ENCODE measurements around the gene LINC00237. TPM values are rescaled to one million over a fixed set of nuclear protein-coding genes. Genes with fewer than 3 reads are reported as not detected.

The LINC00237 gene
- total and polyA plus RNA-seq, 11 donors = not detected

DNA sequence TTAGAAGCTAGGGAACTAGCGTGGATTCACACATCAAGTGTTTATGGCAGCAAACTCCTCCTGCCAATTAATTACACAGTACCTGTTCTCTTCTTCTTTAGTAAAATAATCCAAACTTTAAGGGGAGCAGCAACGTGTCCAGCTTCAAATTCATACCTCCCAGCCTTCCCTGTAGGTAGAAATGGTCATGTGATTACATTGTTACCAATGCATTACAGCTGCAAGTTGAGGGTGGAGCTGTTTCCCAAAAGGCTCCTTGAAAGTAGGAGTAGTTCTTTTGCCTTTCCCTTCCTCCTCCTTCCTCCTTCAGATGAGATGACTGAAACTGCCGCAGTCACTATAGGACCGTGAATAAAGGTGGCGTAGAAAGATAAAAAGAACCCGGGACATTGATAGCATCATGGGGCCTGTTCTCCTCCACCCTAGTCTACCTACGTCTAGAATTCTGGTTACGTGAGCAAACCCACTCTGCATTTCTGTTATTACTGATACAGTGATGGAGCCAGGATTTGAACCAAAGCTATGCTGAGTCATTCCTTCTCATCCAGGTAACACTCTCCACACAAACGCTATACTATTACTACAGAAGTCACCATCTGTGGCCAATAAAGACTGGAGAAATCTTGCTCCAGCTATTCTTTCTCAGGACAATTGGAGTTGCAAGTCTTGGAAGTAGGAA is 18.2 kb downstream of the LINC00237 start:
- 77 to 83% (median 79%) methylated on average over 9 of the region's 9 CpGs for WGBS, 4 donors
- Histone ChIP-seq H3K27ac (no peak overlapping the region), H3K9me3 (no peaks in the 10 kb centered on the region), H3K36me3 (no peaks in the 10 kb centered on the region), H3K27me3 (peaks cover 3 to 77% (median 40%) of the 10 kb centered on the region in 9 donors), H3K4me3 (no peak overlapping the region), H3K4me1 (no peaks in the 10 kb centered on the region)
- DNase-seq (no peak), ATAC-seq (no peak)
- intact Hi-C loops (cut with DNase I) = loop anchor here in 1 of 10 donors (10.0 kb wide), 1 partner anchor 407 kb away; no protein-coding TSS in a partner anchor
- TF ChIP-seq, protein P1, sequence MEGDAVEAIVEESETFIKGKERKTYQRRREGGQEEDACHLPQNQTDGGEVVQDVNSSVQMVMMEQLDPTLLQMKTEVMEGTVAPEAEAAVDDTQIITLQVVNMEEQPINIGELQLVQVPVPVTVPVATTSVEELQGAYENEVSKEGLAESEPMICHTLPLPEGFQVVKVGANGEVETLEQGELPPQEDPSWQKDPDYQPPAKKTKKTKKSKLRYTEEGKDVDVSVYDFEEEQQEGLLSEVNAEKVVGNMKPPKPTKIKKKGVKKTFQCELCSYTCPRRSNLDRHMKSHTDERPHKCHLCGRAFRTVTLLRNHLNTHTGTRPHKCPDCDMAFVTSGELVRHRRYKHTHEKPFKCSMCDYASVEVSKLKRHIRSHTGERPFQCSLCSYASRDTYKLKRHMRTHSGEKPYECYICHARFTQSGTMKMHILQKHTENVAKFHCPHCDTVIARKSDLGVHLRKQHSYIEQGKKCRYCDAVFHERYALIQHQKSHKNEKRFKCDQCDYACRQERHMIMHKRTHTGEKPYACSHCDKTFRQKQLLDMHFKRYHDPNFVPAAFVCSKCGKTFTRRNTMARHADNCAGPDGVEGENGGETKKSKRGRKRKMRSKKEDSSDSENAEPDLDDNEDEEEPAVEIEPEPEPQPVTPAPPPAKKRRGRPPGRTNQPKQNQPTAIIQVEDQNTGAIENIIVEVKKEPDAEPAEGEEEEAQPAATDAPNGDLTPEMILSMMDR (IDR thresholded peaks at IDR 0.05) = no peak

DNA sequence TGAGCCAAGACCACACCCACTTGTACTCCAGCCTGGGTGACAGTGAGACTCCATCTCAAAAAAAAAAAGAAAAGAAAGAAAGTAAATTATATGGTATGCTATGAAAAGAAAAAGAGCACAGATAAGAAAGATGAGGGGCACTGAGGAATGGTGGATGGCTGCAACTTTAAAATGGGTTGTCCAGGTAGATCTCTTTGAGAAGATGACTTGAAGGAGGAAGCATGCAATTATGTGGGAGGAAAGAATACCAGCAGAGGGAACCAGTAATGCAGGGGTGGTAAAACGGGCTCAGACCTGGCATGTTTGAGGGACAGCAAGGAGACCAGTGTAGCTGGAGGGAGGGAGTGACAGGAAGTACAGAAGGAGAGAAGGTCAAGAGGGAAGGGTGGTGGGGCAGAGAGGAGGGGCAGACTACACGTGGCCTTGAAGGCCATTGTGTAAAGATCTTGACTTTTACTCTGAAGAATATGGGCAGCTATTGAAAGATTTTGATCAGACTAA is 22.3 kb downstream of the LINC00237 start:
- peaks cover 0 to 62% (median 16%) of the 10 kb centered on the region in 9 donors for H3K27me3 ChIP-seq
- intact Hi-C loops (cut with DNase I) = loop anchor here in 1 of 10 donors (10.0 kb wide), 1 partner anchor 411 kb away; no protein-coding TSS in a partner anchor

DNA sequence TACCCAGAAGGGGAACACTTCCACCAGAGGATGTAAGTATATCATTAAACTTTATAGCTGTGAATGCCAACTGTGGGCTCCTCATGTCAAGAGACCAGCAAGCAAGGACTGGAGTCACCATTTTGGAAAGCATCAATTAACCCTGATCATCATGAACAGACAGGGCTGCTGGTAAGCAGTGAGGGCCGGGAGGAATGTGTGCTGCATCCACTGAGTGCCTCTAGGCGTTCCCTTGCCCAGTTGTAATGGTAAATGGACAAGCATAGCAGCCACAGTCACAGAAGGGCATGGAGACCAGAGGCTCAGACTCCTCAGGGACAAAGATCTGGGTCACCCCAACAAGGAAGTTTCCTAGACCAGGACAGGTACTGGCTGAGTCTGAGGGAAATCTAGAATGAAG is 23.6 kb downstream of the LINC00237 start:
- no peak for TF ChIP-seq POLR2A (IDR thresholded peaks at IDR 0.05)
- TF ChIP-seq, protein P1 (IDR thresholded peaks at IDR 0.05) = no peak
- intact Hi-C loops (cut with DNase I) = loop anchor here in 1 of 10 donors (10.0 kb wide), 1 partner anchor 412 kb away; no protein-coding TSS in a partner anchor
- Histone ChIP-seq H3K4me1 (no peaks in the 10 kb centered on the region), H3K9me3 (no peaks in the 10 kb centered on the region), H3K27ac (no peak overlapping the region), H3K27me3 (peaks cover 0 to 53% (median 14%) of the 10 kb centered on the region in 9 donors), H3K36me3 (no peaks in the 10 kb centered on the region), H3K4me3 (no peak overlapping the region)
- no peak for DNase-seq
- WGBS, 4 donors = 45 to 63% (median 58%) methylated on average over 2 of the region's 2 CpGs
- no peak for ATAC-seq

More for the DNA sequence above, 22.3 kb downstream of the LINC00237 start:
- H3K4me1 ChIP-seq = no peaks in the 10 kb centered on the region
- TF ChIP-seq, protein P1 (IDR thresholded peaks at IDR 0.05) = no peak
- no peak for TF ChIP-seq POLR2A (IDR thresholded peaks at IDR 0.05)
- ATAC-seq = no peak
- no peak for DNase-seq
- H3K36me3 ChIP-seq = no peaks in the 10 kb centered on the region
- 24 to 38% (median 27%) methylated on average over 2 of the region's 2 CpGs for WGBS, 4 donors
- no peak overlapping the region for H3K27ac ChIP-seq
- no peaks in the 10 kb centered on the region for H3K9me3 ChIP-seq
- no peak overlapping the region for H3K4me3 ChIP-seq

DNA sequence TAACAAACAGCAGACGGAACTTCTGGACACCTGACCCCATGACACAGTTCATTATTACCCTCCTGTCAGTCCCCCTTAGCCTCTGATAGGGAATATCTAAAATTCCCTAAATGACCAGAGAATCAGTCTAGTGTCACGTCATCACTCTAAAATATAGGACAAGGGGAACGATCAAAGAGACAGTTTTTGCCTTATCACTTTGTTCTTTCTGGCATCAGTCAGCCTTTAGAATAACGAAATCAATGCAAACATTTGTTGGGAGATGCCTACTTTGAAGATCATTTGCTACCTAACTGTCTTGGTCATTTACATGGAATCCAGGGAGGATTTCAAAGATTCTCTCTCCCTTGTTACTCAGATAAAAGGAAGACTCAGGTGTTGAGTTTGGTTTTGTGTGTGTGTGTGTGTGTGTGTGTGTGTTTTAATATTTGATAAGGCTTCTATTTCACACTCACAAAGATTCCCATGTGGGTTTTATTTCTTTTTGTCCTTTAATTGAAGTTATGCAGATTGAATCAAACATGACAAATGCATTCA is 28.3 kb downstream of the LINC00237 start:
- Histone ChIP-seq H3K36me3 (no peaks in the 10 kb centered on the region), H3K27me3 (peaks cover 0 to 32% (median 9%) of the 10 kb centered on the region in 9 donors), H3K4me1 (no peaks in the 10 kb centered on the region), H3K27ac (no peak overlapping the region), H3K9me3 (no peaks in the 10 kb centered on the region), H3K4me3 (no peak overlapping the region)
- TF ChIP-seq POLR2A (IDR thresholded peaks at IDR 0.05) = no peak
- TF ChIP-seq, protein P1 (IDR thresholded peaks at IDR 0.05) = no peak
- ATAC-seq = no peak
- 40 to 48% (median 46%) methylated on average over 4 of the region's 4 CpGs for WGBS, 4 donors
- intact Hi-C loops (cut with DNase I) = no loop called here
- no peak for DNase-seq
